Endothelial cell of umbilical vein (primary cell): Measurements from ENCODE around the gene UBA52. TPM values are rescaled to one million over a fixed set of nuclear protein-coding genes. Genes with fewer than 3 reads are reported as not detected.

Experiments
- BruUV-seq: library from RNA; stranded (reverse); fragments of 400-500 nt; replicated peaks from 2 replicates; lab custom pipeline; 2021; lab: Mats Ljungman, UMichigan
- CTCF ChIA-PET: fragments of 300-600, 350-600 bp; sonication (Branson Sonifier 250); formaldehyde crosslinking; loops from one replicate; lab custom pipeline; 2021; ENCODE audit warnings: antibody characterized with exemption, inconsistent platforms; lab: Charles Lee
- POLR2A ChIA-PET: fragments of 300-600, 350-600 bp; sonication (Branson Sonifier 250); formaldehyde crosslinking; loops from one replicate; lab custom pipeline; 2021; ENCODE audit warnings: antibody characterized with exemption, inconsistent platforms; lab: Charles Lee
- DNase-seq: peaks from one replicate; pipeline ENCODE4 v3.0.0-alpha.2; 2011; ENCODE audit warnings: low read depth, low spot score
- FAIRE-seq: peaks from 2 replicates; lab custom pipeline; 2011; peaks lifted over from hg19 to GRCh38; lab: Jason Lieb, UNC
- H2AFZ ChIP-seq: 2 replicates; pipeline ENCODE4 v1.6.0; 2012; ENCODE audit warnings: low read depth, low read length, control low read depth, inconsistent platforms
- H3K27ac ChIP-seq: 2 replicates; pipeline ENCODE4 v1.5.1; 2011; ENCODE audit warnings: low read depth, mild to moderate bottlenecking, control low read depth, low read length, moderate library complexity; ENCODE audit not compliant: insufficient read depth
- H3K27me3 ChIP-seq, 2 experiments: 2 replicates each; pipeline versions ENCODE4 v1.6.0 to v1.6.1; 2011; ENCODE audit warnings: low read length in 2 of 2, mixed read lengths in 1 of 2; ENCODE audit not compliant: control insufficient read depth in 2 of 2, insufficient read depth in 2 of 2
- H3K36me3 ChIP-seq, 2 experiments: 2 replicates in 1 of 2; 3 replicates in 1 of 2; pipeline ENCODE4 v1.5.1; 2011; ENCODE audit warnings: low read length in 2 of 2, mild to moderate bottlenecking in 1 of 2, moderate library complexity in 1 of 2; ENCODE audit not compliant: control insufficient read depth in 2 of 2, insufficient read depth in 2 of 2; ENCODE audit errors: extremely low read depth in 1 of 2
- H3K4me1 ChIP-seq: 3 replicates; pipeline ENCODE4 v1.5.1; 2011; ENCODE audit warnings: mild to moderate bottlenecking, low read length; ENCODE audit not compliant: control insufficient read depth, insufficient read depth; ENCODE audit errors: extremely low read depth
- H3K4me2 ChIP-seq: 2 replicates; pipeline ENCODE4 v1.6.1; 2011; ENCODE audit warnings: low read length, control low read depth, mixed read lengths; ENCODE audit not compliant: insufficient read depth
- H3K4me3 ChIP-seq, 3 experiments: fragments of 200-600 bp in 1 of 3; sonication (generic), shearing (Covaris generic) in 1 of 3; replicated peaks in 1 of 3; 2 replicates each; pipeline ENCODE4 v1.5.1; 2011 to 2016; ENCODE audit warnings: control low read depth in 3 of 3, low read length in 3 of 3, mild to moderate bottlenecking in 2 of 3, inconsistent platforms in 1 of 3, low read depth in 1 of 3, moderate library complexity in 1 of 3; ENCODE audit not compliant: insufficient read depth in 1 of 3
- H3K79me2 ChIP-seq: 2 replicates; pipeline ENCODE4 v1.6.0; 2012; ENCODE audit warnings: low read length, inconsistent platforms; ENCODE audit not compliant: control insufficient read depth, insufficient read depth
- H3K9ac ChIP-seq: replicated peaks from 2 replicates; pipeline ENCODE3; 2011; ENCODE audit warnings: low read length, control low read depth; ENCODE audit not compliant: insufficient read depth; ENCODE audit errors: extremely low read depth
- H3K9me1 ChIP-seq: replicated peaks from 3 replicates; pipeline ENCODE4 v1.6.0; 2011; ENCODE audit warnings: mild to moderate bottlenecking, low read length; ENCODE audit not compliant: control insufficient read depth, insufficient read depth; ENCODE audit errors: extremely low read depth
- H3K9me3 ChIP-seq: replicated peaks from 2 replicates; pipeline ENCODE4 v1.5.1; 2012; ENCODE audit warnings: low read length, inconsistent platforms; ENCODE audit not compliant: control insufficient read depth, insufficient read depth
- H4K20me1 ChIP-seq: replicated peaks from 2 replicates; pipeline ENCODE3; 2011; ENCODE audit warnings: mild to moderate bottlenecking, low read length; ENCODE audit not compliant: control insufficient read depth, insufficient read depth; ENCODE audit errors: extremely low read depth
- EZH2 ChIP-seq: IDR thresholded peaks from 2 replicates; pipeline ENCODE4 v1.6.1; 2012; ENCODE audit warnings: borderline replicate concordance, low read depth, mild to moderate bottlenecking, moderate library complexity, low read length, inconsistent platforms; ENCODE audit not compliant: severe bottlenecking
- FOS ChIP-seq: IDR thresholded peaks from 2 replicates; pipeline ENCODE4 v1.6.1; 2011; ENCODE audit warnings: mild to moderate bottlenecking, low read length, moderate library complexity, borderline replicate concordance; ENCODE audit not compliant: insufficient read depth
- GATA2 ChIP-seq: IDR thresholded peaks from 2 replicates; pipeline ENCODE4 v1.7.0; 2011; ENCODE audit warnings: low read depth, mild to moderate bottlenecking, moderate library complexity, mixed read lengths, low read length; ENCODE audit not compliant: insufficient read length, insufficient read depth
- JUN ChIP-seq: IDR thresholded peaks from 2 replicates; pipeline ENCODE4 v1.6.1; 2011; ENCODE audit warnings: borderline replicate concordance, low read depth; ENCODE audit not compliant: insufficient read length, insufficient read depth
- MYC ChIP-seq: IDR thresholded peaks from one replicate; pipeline ENCODE4 v1.6.1; 2011; ENCODE audit warnings: mild to moderate bottlenecking, low read depth, low read length
- POLR2A ChIP-seq: IDR thresholded peaks from 2 replicates; pipeline ENCODE4 v1.6.1; 2012; ENCODE audit warnings: low read depth, mild to moderate bottlenecking, control low read depth, low read length
- POLR2AphosphoS5 ChIP-seq: IDR thresholded peaks from 2 replicates; pipeline ENCODE4 v1.6.1; 2012; ENCODE audit warnings: low read depth, mild to moderate bottlenecking, control low read depth, low read length, moderate library complexity; ENCODE audit not compliant: insufficient read depth
- dilution Hi-C: fragments of 300-500 bp; cut with MboI; formaldehyde crosslinking; loops from one replicate; pipeline ENCODE4 v1.15.0; 2019; ENCODE audit warnings: low sequenced_read_pairs; ENCODE audit not compliant: extremely low pct_ligation_motif_present
- intact Hi-C: fragments of 100-400 bp; cut with micrococcal nuclease; formaldehyde crosslinking; loops from one replicate; pipeline ENCODE4 v1.10.0; 2022
- polyA plus RNA-seq, 4 experiments: library from polyadenylated mRNA; depleted of rRNA in 3 of 4; stranded (reverse) in 3 of 4; unstranded in 1 of 4; fragments of >200 nt; gene quantifications; 2 replicates each; pipeline versions ENCODE4 v1.2.1 to v1.2.3, GENCODE V29; 2011 to 2012; ENCODE audit warnings: missing spikeins in 1 of 4
- total RNA-seq: library from RNA; stranded (reverse); gene quantifications from 2 replicates; pipeline ENCODE4 v1.2.3, GENCODE V29; 2021
- TF ChIP-seq, protein P1 (sequence below), 2 donors: IDR thresholded peaks; 1 replicate in 1 of 2; 2 replicates in 1 of 2; pipeline ENCODE4 v1.5.1; 2011; ENCODE audit warnings: low read length in 2 of 2, mild to moderate bottlenecking in 2 of 2, moderate library complexity in 2 of 2, control low read depth in 1 of 2, inconsistent platforms in 1 of 2, low read depth in 1 of 2; ENCODE audit not compliant: insufficient read depth in 1 of 2; ENCODE audit errors: extremely low read depth in 1 of 2
- TF ChIP-seq, protein P2 (sequence below): IDR thresholded peaks from 2 replicates; pipeline ENCODE4 v1.6.1; 2011; ENCODE audit not compliant: insufficient read depth, insufficient read length

Gene UBA52
- total and polyA plus RNA-seq, 2 donors (not counting 3 experiments of a cell fraction or from before 2014, with no cell fraction given) = 1,221 to 3,506 TPM

DNA sequence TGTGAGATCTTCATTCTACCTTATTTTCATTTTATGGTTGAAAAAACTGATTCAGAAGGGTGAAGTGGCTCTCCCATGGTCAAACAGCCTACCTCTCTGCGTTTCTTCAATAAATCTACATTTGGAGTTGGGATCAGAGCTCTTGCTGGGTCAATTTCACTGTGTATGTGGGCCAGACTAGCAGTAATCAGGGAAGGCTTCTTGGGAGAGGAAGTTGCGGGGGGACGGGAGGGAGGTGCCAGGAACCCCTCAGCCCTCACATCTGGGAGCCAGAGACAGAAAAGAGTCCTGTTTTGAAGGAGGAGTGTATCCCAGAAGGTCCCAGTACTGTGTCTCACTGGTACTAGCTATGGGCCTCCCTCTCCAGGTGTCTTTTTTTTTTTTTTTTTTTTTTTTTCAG lies 13.1 kb upstream of the UBA52 start:
- Histone ChIP-seq H3K9me1 (no peaks in the 10 kb centered on the region), H2AFZ (no peak overlapping the region), H3K27ac (peak overlapping the region; percentile 84), H3K36me3 (no peaks in the 10 kb centered on the region), H3K4me3 (peak overlapping the region; percentile 56 to 90 (median 81)), H3K4me1 (peaks cover 30% of the 10 kb centered on the region), H3K4me2 (peak overlapping the region; percentile 91), H3K27me3 (no peaks in the 10 kb centered on the region), H4K20me1 (no peaks in the 10 kb centered on the region), H3K79me2 (peaks cover 28% of the 10 kb centered on the region), H3K9me3 (no peaks in the 10 kb centered on the region), H3K9ac (peak overlapping the region; percentile 89)
- dilution Hi-C loops (no loop called here), intact Hi-C loops (no loop called here)
- ChIA-PET CTCF (interaction anchor here (0.6 to 2.0 kb wide), 9 partner anchors 13 to 114 kb away, joined by 3 to 12 read pairs (median 3); partner anchors contain the start of genes ELL, FKBP8 and UBA52), POLR2A (interaction anchor here (0.6 to 1.8 kb wide), 2 partner anchors 32 to 37 kb away, joined by 8 to 9 read pairs; partner anchors contain the start of gene ELL)
- TF ChIP-seq MYC (no peak), EZH2 (no peak), POLR2A (no peak), GATA2 (no peak), JUN (no peak), POLR2AphosphoS5 (no peak), FOS (no peak)
- TF ChIP-seq, protein P1, sequence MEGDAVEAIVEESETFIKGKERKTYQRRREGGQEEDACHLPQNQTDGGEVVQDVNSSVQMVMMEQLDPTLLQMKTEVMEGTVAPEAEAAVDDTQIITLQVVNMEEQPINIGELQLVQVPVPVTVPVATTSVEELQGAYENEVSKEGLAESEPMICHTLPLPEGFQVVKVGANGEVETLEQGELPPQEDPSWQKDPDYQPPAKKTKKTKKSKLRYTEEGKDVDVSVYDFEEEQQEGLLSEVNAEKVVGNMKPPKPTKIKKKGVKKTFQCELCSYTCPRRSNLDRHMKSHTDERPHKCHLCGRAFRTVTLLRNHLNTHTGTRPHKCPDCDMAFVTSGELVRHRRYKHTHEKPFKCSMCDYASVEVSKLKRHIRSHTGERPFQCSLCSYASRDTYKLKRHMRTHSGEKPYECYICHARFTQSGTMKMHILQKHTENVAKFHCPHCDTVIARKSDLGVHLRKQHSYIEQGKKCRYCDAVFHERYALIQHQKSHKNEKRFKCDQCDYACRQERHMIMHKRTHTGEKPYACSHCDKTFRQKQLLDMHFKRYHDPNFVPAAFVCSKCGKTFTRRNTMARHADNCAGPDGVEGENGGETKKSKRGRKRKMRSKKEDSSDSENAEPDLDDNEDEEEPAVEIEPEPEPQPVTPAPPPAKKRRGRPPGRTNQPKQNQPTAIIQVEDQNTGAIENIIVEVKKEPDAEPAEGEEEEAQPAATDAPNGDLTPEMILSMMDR (IDR thresholded peaks at IDR 0.05; ENCODE audit: extremely low read depth in 1 of 2, insufficient read depth in 1 of 2, low read depth in 1 of 2, low read length in 2 of 2) = no peak
- TF ChIP-seq, protein P2, sequence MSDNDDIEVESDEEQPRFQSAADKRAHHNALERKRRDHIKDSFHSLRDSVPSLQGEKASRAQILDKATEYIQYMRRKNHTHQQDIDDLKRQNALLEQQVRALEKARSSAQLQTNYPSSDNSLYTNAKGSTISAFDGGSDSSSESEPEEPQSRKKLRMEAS = no peak
- DNase-seq = peak; percentile 31
- FAIRE-seq = no peak
- no TSS peak for BruUV-seq
